GM12874 (cell line): ENCODE data around the gene CEP128.

Experiments used
- CTCF ChIP-seq: IDR thresholded peaks from 2 replicates; pipeline ENCODE4 v1.5.1; 2011; ENCODE audit warnings: low read depth, mild to moderate bottlenecking, control low read depth, low read length, moderate library complexity; ENCODE audit not compliant: insufficient read depth

CEP128 gene

GRCh38 chr14:80958939-80959338, 17.4 kb upstream of the CEP128 start:
- TF ChIP-seq CTCF: no peak

GRCh38 chr14:80958226-80958625, 16.7 kb upstream of the CEP128 start:
- TF ChIP-seq CTCF: no peak

- TF ChIP-seq CTCF: no peak
These were observed 16.1 kb upstream of the CEP128 start for GRCh38 chr14:80957613-80958012.

- no peak for TF ChIP-seq CTCF
These were observed 15.4 kb upstream of the CEP128 start for GRCh38 chr14:80956922-80957321.

GRCh38 chr14:80956102-80956501, 14.6 kb upstream of the CEP128 start:
- no peak for TF ChIP-seq CTCF

- TF ChIP-seq CTCF: no peak
These were observed 13.9 kb upstream of the CEP128 start, which contains the start of gene TSHR for GRCh38 chr14:80955416-80955941. TSS of gene TSHR (plus strand) at chr14:80955621. CDS start at chr14:80955681, 60 bp downstream.

GRCh38 chr14:80954687-80955299, 13.3 kb upstream of the CEP128 start:
- peak; percentile 64 for TF ChIP-seq CTCF
